ENCODE measurements around the gene PPP1R9A. TPM values are rescaled to one million over a fixed set of nuclear protein-coding genes. Genes with fewer than 3 reads are reported as not detected.

Gene PPP1R9A
- total RNA-seq, 2 donors from 2014 or later = 23.3 to 23.4 TPM

DNA sequence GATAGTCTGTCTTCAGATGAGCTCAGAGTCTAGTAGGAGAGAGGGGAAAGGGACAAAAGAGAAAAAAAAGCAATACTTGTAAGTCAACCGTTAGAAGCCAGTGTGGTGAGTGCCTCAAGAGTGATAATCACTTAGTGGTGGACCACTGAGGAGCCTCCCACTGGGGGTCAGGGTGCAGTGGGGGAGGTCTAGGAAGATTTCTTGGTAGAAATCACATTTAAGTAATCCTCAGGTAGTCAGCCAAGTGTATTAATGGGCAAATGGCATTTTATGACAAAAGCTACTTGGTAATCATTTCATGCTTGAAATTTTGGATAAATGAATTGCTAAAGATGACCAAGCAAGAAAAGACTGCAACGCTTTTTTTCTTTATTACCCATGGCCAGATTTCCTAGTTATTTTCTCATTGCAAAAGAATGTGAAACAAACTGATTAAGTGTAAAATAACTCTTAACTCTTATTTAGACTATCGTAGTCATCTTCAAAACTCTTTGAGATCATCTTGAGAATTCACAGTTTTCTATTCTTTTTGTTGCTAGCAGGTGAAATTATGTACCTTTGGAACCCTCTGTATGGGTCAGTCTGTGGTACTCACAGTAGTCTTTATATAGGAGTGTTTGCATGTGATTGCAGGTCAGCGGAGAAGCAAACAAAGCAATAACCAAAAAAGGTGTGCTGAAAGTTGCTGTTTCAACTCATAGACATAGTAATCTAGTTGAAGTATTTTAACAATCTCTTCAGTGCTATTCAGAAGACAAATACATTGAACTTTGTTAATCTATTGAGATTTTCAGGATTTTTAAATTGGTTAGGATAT lies 63.9 kb downstream of the PPP1R9A start:
- Histone ChIP-seq H3K27me3 (no peaks in the 10 kb centered on the region), H3K4me1 (peaks cover 0 to 5% of the 10 kb centered on the region in 2 donors), H3K4me3 (no peak overlapping the region), H3K27ac (no peak overlapping the region), H3K9me3 (no peaks in the 10 kb centered on the region), H3K36me3 (no peaks in the 10 kb centered on the region)
- TF ChIP-seq, protein P1, sequence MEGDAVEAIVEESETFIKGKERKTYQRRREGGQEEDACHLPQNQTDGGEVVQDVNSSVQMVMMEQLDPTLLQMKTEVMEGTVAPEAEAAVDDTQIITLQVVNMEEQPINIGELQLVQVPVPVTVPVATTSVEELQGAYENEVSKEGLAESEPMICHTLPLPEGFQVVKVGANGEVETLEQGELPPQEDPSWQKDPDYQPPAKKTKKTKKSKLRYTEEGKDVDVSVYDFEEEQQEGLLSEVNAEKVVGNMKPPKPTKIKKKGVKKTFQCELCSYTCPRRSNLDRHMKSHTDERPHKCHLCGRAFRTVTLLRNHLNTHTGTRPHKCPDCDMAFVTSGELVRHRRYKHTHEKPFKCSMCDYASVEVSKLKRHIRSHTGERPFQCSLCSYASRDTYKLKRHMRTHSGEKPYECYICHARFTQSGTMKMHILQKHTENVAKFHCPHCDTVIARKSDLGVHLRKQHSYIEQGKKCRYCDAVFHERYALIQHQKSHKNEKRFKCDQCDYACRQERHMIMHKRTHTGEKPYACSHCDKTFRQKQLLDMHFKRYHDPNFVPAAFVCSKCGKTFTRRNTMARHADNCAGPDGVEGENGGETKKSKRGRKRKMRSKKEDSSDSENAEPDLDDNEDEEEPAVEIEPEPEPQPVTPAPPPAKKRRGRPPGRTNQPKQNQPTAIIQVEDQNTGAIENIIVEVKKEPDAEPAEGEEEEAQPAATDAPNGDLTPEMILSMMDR (IDR thresholded peaks at IDR 0.05) = no peak
- no peak for DNase-seq (ENCODE audit: low spot score)

DNA sequence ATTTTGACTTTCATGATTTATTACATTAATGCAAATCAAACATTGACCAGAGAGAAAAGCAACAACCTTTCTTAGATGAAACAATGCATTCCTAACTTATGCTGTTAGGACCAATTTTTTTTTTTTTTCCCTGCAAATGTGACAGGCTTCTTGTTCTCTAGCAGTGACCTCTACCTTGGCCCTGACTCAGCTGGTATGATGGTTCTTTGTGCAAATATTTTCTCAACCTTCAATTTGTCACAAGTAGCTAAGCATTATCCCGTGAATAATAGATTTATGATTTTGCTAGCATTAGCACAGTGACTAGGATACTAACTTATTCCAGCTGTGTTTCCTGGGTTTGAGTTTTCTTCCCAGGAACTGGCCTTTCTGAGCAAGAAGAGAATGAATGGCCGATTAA lies 64.9 kb downstream of the PPP1R9A start:
- H3K9me3 ChIP-seq = no peaks in the 10 kb centered on the region
- no peaks in the 10 kb centered on the region for H3K27me3 ChIP-seq
- no peak for DNase-seq (ENCODE audit: low spot score)
- H3K4me1 ChIP-seq = peaks cover 0 to 5% of the 10 kb centered on the region in 2 donors
- no peak overlapping the region for H3K27ac ChIP-seq
- no peak overlapping the region for H3K4me3 ChIP-seq
- TF ChIP-seq, protein P1 (IDR thresholded peaks at IDR 0.05) = no peak
- no peaks in the 10 kb centered on the region for H3K36me3 ChIP-seq

DNA sequence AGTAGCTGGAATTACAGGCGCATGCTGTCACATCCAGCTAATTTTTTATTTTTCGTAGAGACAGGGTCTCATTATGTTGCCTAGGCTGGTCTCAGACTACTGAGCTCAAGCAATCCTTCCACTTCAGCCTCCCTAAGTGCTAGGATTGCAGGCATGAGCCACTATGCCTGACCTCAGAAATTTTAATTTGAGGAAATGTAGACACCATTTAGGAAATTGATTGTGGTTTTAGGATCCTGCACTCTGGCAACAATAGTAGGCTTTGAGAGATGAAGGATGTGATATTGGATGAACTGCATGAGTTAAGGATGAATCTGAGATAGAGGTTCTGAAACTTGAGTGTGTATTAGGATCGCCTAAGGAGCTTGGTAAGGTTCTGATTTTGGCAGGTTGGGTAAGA lies 66.5 kb downstream of the PPP1R9A start:
- H3K4me3 ChIP-seq = no peak overlapping the region
- TF ChIP-seq, protein P1 (IDR thresholded peaks at IDR 0.05) = no peak
- H3K36me3 ChIP-seq = no peaks in the 10 kb centered on the region
- H3K27me3 ChIP-seq = no peaks in the 10 kb centered on the region
- no peak overlapping the region for H3K27ac ChIP-seq
- no peak for DNase-seq (ENCODE audit: low spot score)
- H3K9me3 ChIP-seq = no peaks in the 10 kb centered on the region
- H3K4me1 ChIP-seq = peaks cover 0 to 5% of the 10 kb centered on the region in 2 donors

DNA sequence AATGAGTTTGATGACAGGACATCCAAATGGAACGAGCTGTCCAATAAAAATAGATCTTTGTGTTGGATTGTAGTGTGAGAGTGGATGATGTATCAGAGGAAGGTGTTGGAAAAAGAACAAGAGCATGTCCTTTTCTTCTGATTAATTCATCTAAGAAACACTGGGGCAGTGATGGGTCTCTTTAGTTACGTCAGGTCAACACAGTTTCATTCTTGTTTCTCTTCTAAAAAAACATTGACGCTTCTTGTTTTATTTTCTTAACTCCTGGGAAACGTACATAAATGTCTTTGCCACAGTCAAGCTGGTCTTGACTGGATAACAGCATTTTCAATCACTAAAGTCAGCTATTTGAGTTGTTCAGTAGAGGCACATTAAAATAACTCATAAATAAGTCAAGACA lies 67.0 kb downstream of the PPP1R9A start:
- H3K4me3 ChIP-seq = no peak overlapping the region
- H3K36me3 ChIP-seq = no peaks in the 10 kb centered on the region
- TF ChIP-seq, protein P1 (IDR thresholded peaks at IDR 0.05) = no peak
- no peaks in the 10 kb centered on the region for H3K27me3 ChIP-seq
- no peaks in the 10 kb centered on the region for H3K9me3 ChIP-seq
- H3K4me1 ChIP-seq = peaks cover 0 to 5% of the 10 kb centered on the region in 2 donors
- no peak overlapping the region for H3K27ac ChIP-seq
- no peak for DNase-seq (ENCODE audit: low spot score)

DNA sequence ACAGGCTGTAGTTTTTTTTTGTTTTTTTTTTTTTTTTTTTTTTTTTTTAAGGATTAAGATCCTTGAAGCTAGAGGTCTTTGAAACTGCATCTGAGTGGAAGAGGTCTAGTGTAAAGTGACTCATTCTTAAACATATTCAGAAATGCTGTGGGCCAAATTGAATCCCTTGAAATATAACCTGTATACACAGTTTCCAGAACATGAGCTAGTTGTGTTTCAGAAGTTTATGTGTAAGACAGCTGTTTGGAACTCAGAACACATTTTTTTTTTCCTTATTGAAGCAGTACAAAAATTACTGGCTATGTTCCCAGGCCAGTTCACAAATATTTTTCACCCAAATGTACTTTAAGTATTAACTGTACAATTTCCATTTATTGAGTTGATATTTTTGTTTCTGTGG lies 67.9 kb downstream of the PPP1R9A start:
- Histone ChIP-seq H3K36me3 (no peaks in the 10 kb centered on the region), H3K4me3 (no peak overlapping the region), H3K27me3 (no peaks in the 10 kb centered on the region), H3K27ac (no peak overlapping the region), H3K9me3 (no peaks in the 10 kb centered on the region), H3K4me1 (peaks cover 0 to 5% of the 10 kb centered on the region in 2 donors)
- no peak for DNase-seq (ENCODE audit: low spot score)
- TF ChIP-seq, protein P1 (IDR thresholded peaks at IDR 0.05) = no peak

Data from right atrium auricular region (tissue), 2 donors.